Activated T-helper 2 cell treated with anti-CD3 and anti-CD28 coated beads, Interferon-gamma antibody, Interleukin-2, Interleukin-4, amounts not matched to agents 10 μg/mL and 5 μg/mL and 100 μg/mL, durations not matched to agents 14 hours and 24 hours and 36 hours (primary cell): ENCODE measurements around the gene POTEI. TPM values are rescaled to one million over a fixed set of nuclear protein-coding genes. Genes with fewer than 3 reads are reported as not detected.
"Not testable (repeated sequence)": the region's sequence is repeated elsewhere in the genome, so short reads cannot be mapped to it uniquely, and the experiment has no call there.

Experiments used
- DNase-seq: peaks from one replicate; pipeline ENCODE4 v3.0.0; 2021; ENCODE audit warnings: low spot score
- H3K27ac Mint-ChIP-seq: one replicate; pipeline ENCODE4 v1.8.0; 2021; ENCODE audit warnings: mixed read lengths
- H3K27me3 Mint-ChIP-seq: one replicate; pipeline ENCODE4 v1.8.0; 2021; ENCODE audit warnings: low read depth, mixed read lengths
- H3K36me3 Mint-ChIP-seq: one replicate; pipeline ENCODE4 v1.8.0; 2021; ENCODE audit warnings: low read depth, mixed read lengths
- H3K4me1 Mint-ChIP-seq: one replicate; pipeline ENCODE4 v1.8.0; 2021; ENCODE audit warnings: low read depth, mixed read lengths
- H3K4me3 Mint-ChIP-seq: one replicate; pipeline ENCODE4 v1.8.0; 2021; ENCODE audit warnings: low read depth, mild to moderate bottlenecking, moderate library complexity, mixed read lengths
- H3K9me3 Mint-ChIP-seq: one replicate; pipeline ENCODE4 v1.8.0; 2021; ENCODE audit warnings: mixed read lengths
- intact Hi-C: fragments of 100-400 bp; cut with micrococcal nuclease; formaldehyde crosslinking; loops from one replicate; pipeline ENCODE4 v1.15.1; 2023
- total RNA-seq: library from RNA; stranded (reverse); gene quantifications from 2 replicates; pipeline ENCODE4 v1.2.3, GENCODE V29; 2022

The POTEI gene
- total RNA-seq, 1 donor from 2014 or later = not detected

GRCh38 chr2:130527365-130527967, 18.3 kb upstream of the POTEI start:
- H3K4me3 Mint-ChIP-seq, H3K27ac Mint-ChIP-seq, intact Hi-C loops, H3K9me3 Mint-ChIP-seq, H3K4me1 Mint-ChIP-seq, DNase-seq, H3K27me3 Mint-ChIP-seq, H3K36me3 Mint-ChIP-seq: not testable (repeated sequence)

DNA sequence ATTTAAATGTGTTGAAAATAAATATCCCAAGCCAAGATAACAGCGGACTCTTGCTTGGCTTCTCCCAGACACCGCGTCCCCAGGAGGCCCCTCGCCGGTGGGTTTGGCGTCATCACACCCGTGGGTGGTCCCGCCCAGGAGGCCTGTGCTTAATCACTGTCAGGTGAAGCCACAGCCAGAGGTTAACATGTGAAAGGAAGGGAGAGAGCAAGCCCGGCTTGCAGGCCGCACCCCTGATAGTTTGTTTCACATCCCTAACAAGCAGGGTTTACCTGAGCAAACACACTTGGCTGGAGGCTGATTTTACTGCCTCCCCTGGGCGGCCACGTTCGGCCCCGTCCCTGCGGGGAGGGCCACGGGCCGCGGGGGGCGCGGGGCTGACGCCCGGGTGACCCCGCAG, 13.3 kb upstream of the POTEI start:
- H3K36me3 Mint-ChIP-seq, H3K9me3 Mint-ChIP-seq, H3K27me3 Mint-ChIP-seq, DNase-seq, H3K4me1 Mint-ChIP-seq, H3K27ac Mint-ChIP-seq, H3K4me3 Mint-ChIP-seq, intact Hi-C loops: not testable (repeated sequence)

GRCh38 chr2:130520992-130521391, 11.9 kb upstream of the POTEI start, which contains the start of gene CFC1B:
Gene CFC1B, plus strand, starts transcription at chr2:130521222. Its CDS starts 263 bp downstream, at chr2:130521485.
- H3K4me3 Mint-ChIP-seq, H3K36me3 Mint-ChIP-seq, H3K27ac Mint-ChIP-seq, H3K4me1 Mint-ChIP-seq, DNase-seq, intact Hi-C loops, H3K9me3 Mint-ChIP-seq, H3K27me3 Mint-ChIP-seq: not testable (repeated sequence)

DNA sequence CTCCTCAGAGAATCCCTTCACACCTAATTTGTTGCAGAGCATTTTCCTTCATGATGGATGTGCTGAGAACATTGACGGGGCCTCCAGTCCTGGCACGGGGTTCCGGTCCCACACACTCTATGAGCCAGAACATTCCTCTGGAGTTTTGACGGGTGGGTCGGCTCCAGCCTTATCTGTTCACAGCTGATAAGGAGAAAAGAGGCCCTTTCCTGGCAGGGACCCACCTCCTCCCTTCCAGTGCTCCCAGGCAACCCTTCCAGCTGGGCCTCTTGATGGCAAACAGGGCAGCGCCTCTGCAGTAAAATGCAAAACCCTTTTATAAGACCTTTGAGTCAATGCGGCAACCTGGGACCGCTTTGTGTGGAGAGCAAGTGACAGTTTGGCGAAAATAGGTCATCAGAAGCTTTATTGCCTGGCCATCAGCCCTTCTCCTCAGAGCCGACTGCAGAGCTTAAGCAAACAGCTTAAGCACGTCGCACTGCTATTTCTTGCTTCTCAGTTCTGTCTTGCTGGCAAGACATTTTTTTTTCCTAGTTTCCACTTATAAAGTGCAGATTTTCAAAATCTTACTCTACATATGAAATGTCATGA, 9.5 kb upstream of the POTEI start:
- H3K9me3 Mint-ChIP-seq, H3K4me1 Mint-ChIP-seq, intact Hi-C loops, H3K36me3 Mint-ChIP-seq, H3K27me3 Mint-ChIP-seq, H3K27ac Mint-ChIP-seq, DNase-seq, H3K4me3 Mint-ChIP-seq: not testable (repeated sequence)

GRCh38 chr2:130511747-130512451, 2.8 kb upstream of the POTEI start:
- H3K9me3 Mint-ChIP-seq, H3K4me1 Mint-ChIP-seq, H3K27me3 Mint-ChIP-seq, H3K36me3 Mint-ChIP-seq, DNase-seq, H3K27ac Mint-ChIP-seq, intact Hi-C loops, H3K4me3 Mint-ChIP-seq: not testable (repeated sequence)

DNA sequence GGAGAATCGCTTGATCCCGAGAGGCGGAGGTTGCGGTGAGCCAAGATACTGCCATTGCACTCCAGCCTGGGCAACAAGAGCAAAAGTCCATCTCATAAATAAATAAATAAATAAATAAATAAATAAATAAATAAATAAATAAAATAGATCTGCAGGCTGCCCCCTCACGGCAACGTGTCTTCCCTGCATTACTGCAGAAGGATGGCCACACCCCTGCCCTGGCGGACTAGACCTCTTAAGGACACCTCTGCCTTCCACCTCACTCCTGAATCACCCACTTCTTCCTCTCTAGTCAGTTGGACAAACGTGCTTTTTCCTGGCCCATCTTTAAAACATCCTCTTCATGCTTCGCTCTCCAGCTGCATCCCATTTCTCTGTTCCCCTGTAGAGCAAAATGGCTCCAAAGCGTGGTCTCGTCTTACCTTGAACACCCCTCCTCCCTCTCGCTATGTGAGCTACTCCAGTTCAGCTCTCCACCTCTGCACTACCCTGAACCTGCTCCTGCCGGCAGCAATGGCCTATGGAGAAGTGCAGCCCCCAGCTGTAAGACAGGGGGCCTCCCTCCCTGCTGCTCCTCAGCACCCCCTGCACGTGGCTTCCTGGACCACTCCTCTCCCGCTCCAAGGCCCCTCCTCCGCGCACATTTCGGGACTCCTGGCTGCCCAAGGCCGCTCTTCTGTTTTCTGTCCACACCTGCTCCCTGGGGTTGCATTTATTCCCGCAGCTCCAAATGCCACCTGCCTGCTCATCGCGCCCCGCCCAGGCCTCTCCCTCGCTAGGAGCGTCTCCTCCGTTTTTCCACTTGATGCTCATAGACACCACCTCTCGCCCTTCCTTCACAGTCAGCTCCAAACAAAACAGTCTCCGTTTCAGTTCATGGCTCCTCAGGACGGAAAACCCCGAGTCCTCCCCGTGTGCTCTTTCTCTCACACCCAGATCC, 1.9 kb upstream of the POTEI start:
- H3K4me1 Mint-ChIP-seq, H3K36me3 Mint-ChIP-seq, DNase-seq, H3K27me3 Mint-ChIP-seq, H3K9me3 Mint-ChIP-seq, H3K27ac Mint-ChIP-seq, H3K4me3 Mint-ChIP-seq, intact Hi-C loops: not testable (repeated sequence)

DNA sequence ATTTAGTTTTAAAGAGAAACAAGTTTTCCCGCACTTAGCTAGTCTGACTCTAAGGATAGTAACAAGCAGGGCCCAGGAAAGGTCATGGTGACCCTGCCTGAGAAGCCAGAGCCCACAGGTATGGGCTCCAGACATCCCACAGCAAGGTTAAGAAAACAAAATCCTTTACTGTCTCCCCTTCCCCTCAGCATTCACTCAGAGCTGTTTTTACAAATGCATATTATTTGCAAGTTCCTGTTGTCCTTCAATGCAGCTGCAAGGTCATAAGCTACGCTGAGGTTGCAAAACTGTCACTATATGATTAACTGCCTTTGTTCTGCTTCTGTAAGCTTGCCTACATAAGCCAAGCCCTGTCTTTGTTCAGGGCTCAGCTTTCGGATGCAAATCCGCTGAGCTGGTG, 18.1 kb downstream of the POTEI start:
- H3K4me3 Mint-ChIP-seq, intact Hi-C loops, H3K27me3 Mint-ChIP-seq, H3K36me3 Mint-ChIP-seq, H3K27ac Mint-ChIP-seq, H3K9me3 Mint-ChIP-seq, H3K4me1 Mint-ChIP-seq, DNase-seq: not testable (repeated sequence)

GRCh38 chr2:130455413-130455812, 53.7 kb downstream of the POTEI start:
- H3K9me3 Mint-ChIP-seq, H3K27me3 Mint-ChIP-seq, H3K4me1 Mint-ChIP-seq, H3K27ac Mint-ChIP-seq, intact Hi-C loops, H3K36me3 Mint-ChIP-seq, H3K4me3 Mint-ChIP-seq, DNase-seq: not testable (repeated sequence)

DNA sequence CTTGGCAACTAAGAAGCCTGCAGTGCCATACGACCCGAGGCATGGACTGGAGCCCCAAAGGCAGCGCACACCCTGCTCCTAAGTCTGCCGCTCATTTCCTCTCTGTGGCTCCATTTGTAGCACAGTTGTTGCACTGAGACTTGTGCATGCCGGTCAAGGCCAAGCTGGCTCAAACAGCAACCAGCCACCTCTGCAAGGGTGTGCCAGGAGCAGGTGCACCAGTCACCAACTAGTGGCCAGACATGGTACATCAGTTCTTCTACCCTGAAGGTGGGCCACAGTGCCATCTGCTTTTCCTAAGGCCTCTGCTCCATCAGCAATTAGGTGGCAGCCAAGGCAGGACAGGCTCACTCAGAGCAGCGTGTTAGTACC, 54.4 kb downstream of the POTEI start:
- H3K27ac Mint-ChIP-seq, H3K9me3 Mint-ChIP-seq, DNase-seq, H3K36me3 Mint-ChIP-seq, H3K4me3 Mint-ChIP-seq, intact Hi-C loops, H3K4me1 Mint-ChIP-seq, H3K27me3 Mint-ChIP-seq: not testable (repeated sequence)

GRCh38 chr2:130453955-130454711, 55.0 kb downstream of the POTEI start:
- H3K9me3 Mint-ChIP-seq = not testable (repeated sequence)

GRCh38 chr2:130452897-130453296, 56.2 kb downstream of the POTEI start:
- H3K36me3 Mint-ChIP-seq, H3K4me1 Mint-ChIP-seq, intact Hi-C loops, H3K4me3 Mint-ChIP-seq, H3K27me3 Mint-ChIP-seq, DNase-seq, H3K27ac Mint-ChIP-seq, H3K9me3 Mint-ChIP-seq: not testable (repeated sequence)

More at GRCh38 chr2:130453955-130454711, 55.0 kb downstream of the POTEI start:
- H3K36me3 Mint-ChIP-seq, H3K27me3 Mint-ChIP-seq, intact Hi-C loops, H3K4me1 Mint-ChIP-seq, H3K27ac Mint-ChIP-seq, DNase-seq, H3K4me3 Mint-ChIP-seq: not testable (repeated sequence)

DNA sequence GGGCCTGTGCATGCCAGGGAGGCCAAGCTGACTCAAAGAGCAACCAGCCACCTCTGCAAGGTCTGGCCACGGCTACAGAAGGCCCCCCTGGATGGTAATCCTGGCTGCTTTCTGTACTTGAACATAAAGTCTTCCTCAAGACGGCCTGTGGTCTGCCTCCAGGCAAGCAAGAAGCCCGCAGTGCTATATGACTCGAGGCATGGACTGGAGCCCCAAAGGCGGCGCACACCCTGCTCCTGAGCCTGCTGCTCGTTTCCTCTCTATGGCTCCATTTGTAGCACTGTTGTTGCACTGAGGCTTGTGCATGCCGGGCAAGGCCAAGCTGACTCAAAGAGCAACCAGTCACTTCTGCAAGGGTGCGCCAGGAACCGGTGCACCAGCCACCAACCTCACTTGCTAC, 57.3 kb downstream of the POTEI start:
- intact Hi-C loops, H3K4me3 Mint-ChIP-seq: not testable (repeated sequence)

More for the DNA sequence above, 57.3 kb downstream of the POTEI start:
- not testable (repeated sequence) for H3K27ac Mint-ChIP-seq, DNase-seq, H3K4me1 Mint-ChIP-seq, H3K27me3 Mint-ChIP-seq, H3K9me3 Mint-ChIP-seq, H3K36me3 Mint-ChIP-seq
